HG03025 (cell line): ENCODE measurements around the gene SLC15A5.

ENCODE experiments used
- ATAC-seq: cut with Tn5 transposase; IDR thresholded peaks from one replicate; pipeline ENCODE4 v1.9.1; 2021; ENCODE audit warnings: mild to moderate bottlenecking, moderate library complexity; ENCODE audit not compliant: unreplicated experiment, low FRiP score

SLC15A5 gene

GRCh38 chr12:16266085-16266484, 11.4 kb downstream of the SLC15A5 start:
- no peak for ATAC-seq

DNA sequence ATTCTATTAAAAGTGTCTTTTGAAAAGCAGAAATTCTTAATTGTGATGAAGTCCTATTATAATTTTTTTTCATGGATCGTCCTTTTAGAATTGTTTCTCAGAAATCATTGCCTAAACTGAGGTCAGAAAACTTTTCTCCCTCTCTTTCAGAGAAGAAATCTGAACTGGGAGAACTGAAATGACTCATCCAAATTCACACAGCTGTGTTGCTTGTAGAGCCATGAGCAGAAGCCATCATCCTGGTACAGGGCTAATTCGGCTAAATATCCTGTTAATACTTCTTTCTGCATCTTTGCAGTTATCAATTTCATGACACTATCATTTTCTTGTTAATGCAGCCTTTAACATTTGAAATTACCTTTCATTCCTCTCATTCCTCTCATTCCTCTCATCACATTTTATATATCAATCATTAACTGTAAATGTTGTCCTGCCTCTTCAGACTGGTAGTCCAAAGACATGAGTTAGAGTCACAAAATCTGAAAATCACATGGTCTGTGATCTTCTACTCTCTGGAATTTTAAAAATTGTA, 15.5 kb downstream of the SLC15A5 start:
- ATAC-seq = no peak

DNA sequence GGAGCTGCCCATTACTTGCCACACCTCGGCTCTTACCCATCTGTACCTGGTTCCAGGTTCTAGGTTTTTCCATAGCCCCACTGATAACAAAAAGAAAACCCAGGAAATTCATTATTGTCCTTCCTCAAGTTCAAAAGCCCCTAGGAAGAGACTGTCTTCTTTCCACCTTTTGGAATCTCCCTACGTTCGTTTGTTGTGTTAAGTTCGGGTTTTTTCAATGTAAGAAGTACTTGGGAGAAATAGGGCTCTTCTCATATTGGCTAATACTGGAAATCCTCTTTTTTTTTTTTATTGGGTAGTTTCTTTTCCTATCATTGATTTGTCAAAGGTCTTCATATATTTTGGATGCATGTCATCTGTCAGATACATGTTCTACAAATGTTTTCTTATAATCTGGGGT, 17.3 kb downstream of the SLC15A5 start:
- ATAC-seq = no peak

DNA sequence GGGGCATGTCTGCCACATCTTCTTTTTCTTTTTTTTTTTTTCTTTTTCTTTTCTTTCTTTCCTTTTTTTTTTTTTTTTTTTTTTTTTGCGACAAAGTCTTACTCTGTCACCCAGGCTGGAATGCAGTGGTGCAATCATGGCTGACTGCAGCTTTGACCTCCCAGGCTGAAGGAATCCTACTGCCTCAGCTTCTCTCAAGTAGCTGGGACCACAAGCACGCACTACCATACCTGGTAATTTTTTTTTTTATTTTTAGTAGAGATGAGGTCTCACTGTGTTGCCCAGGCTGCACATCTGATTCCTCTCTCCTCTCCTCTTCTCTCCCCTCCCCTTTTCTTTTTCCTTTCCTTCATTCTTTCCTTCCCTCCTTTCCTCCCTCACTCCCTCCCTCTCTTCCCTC, 18.5 kb downstream of the SLC15A5 start:
- ATAC-seq = no peak

DNA sequence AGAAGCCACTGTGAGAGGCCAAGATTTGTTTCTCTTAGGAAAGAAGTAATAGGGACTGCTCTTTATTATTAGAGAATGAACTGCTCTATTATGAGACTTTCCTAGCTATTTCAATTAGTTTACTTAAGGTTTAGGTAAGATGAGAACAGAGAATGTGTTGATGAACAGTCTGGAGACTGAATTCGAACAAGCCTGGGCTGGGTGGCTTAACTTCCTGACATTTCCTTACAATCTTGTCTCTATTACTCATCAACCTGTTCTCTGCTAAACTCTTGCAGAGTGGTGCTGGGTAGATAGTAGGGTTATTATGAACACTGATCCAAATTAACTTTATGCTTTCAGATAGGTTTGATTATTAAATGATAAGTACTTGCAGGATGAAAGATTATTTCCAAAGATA, 31.2 kb downstream of the SLC15A5 start:
- no peak for ATAC-seq

GRCh38 chr12:16245209-16245608, 32.3 kb downstream of the SLC15A5 start:
- ATAC-seq = no peak

DNA sequence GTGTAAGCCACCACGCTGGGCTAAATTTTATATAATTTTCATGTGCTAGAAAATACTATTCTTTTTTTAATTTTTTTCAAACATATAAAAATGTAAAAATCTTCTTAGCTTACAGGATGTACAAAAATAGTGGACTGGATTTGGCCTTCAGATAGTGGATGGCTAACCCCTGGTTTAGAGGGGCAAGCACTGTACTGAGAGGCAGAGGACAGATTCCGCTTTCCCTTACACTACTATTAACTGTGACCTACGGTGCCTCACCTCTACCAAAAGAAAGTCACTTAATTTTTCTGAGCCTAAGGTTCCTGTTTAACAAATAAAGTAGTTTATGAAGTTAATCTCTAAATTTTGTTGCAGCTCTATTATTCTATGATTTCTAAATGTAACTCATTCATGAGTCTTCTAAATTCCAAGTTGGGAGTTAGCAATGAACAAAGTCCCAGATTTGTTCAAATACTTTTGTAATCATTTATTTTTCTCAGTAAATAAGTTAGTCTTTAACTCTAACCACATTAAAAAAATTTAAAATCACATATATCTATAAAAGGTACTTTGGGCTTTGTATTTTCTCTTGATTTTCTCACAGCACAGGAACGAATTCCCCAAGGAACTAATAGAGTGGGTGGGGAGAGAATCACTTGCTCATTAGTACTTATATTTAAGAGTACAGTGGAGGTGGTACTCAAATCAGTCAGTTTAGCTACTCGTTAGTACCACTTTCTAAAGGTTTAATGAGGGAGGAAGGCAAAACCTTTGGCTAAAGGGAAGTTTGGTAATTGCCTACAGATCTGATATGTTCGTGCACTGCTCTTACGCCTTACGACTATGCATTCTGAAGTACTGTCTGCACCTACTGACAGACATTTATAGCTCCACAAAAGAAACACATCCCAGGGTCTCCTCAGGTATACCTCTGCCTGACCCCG, 33.7 kb downstream of the SLC15A5 start:
- ATAC-seq = no peak

GRCh38 chr12:16241346-16241745, 36.1 kb downstream of the SLC15A5 start:
- no peak for ATAC-seq

DNA sequence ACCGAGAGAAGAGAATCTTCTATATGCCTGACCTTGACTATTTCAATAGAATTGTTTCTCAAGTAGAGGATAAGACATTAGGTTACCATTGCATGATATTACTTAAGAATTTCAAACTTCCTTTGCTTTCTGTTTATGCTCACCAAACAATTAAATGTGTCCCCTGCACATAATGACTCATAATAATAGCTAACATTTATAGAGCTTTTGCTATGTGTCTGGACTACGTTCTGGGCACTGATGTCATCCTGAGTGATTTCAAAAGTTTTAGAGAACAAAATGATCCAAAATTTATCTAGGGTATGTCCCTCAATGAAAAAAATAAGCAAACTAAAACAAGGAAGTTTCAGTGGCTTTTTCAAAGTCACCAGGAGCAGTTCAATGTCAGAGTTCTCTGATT, 38.8 kb downstream of the SLC15A5 start:
- no peak for ATAC-seq

- no peak for ATAC-seq
These were observed 47.8 kb downstream of the SLC15A5 start for GRCh38 chr12:16229676-16230075.

DNA sequence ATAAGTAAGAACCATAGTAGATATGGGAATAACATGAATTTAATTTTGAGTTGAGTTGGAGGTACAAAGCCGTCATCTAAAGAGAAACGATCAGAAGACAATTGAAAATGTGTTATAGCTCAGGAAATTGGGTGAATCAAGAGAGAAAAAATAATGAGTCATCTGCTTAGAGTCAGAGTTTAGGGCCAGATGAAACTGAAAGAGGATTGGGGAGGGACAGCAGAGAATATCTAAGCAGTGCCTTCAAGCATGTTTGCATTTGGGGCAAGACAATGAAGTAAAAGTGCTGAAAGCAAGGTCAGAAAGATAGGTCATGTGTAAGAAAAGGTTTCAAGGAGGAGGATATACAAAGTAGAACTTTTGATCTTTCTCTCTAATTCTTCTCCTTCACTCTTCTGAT, 49.4 kb downstream of the SLC15A5 start:
- no peak for ATAC-seq

GRCh38 chr12:16225692-16226091, 51.8 kb downstream of the SLC15A5 start:
- ATAC-seq = no peak

DNA sequence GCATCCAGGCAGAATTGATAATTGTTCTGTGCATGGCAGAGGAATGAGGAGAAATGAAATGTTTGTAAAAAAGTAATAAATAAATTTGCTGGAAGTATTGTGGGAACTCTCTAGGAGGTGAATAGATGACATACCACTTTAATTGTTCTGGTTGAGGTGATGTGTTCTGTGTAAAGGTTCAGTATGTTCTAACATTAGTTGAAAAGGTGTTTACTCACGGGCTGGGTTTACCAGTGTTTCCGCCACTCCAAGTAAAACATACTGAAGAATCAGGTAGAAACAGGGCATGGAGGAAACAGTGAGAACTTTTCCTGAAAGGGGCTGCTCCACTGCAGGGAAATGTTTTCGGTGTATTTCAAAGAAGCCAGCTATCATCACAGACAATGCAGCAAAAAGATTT, 53.3 kb downstream of the SLC15A5 start:
- ATAC-seq = no peak

- ATAC-seq = no peak
These were observed 55.7 kb downstream of the SLC15A5 start for GRCh38 chr12:16221776-16222175.

DNA sequence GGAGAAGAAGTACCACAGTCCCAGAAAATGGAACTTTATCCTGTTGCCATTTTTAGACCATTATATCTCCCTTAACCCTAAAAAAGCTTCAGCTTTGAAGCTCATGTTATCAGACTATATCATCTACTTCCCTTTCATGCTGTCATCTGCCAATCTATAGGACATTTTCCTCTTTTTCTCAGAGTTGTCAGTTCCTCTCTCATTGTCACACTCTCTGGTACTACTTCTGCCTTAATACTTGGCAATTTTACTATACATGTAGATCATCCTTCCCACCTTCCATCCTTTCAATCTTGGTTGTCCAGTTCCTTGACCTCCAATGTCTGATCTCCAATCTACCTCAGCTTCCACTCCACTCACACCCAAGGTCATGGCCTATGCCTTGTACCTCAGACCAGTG, 57.4 kb downstream of the SLC15A5 start:
- no peak for ATAC-seq

GRCh38 chr12:16218934-16219751, 58.3 kb downstream of the SLC15A5 start:
- no peak for ATAC-seq

GRCh38 chr12:16218234-16218633, 59.3 kb downstream of the SLC15A5 start:
- no peak for ATAC-seq

- ATAC-seq = no peak
These were observed 65.8 kb downstream of the SLC15A5 start for GRCh38 chr12:16211731-16212130.

DNA sequence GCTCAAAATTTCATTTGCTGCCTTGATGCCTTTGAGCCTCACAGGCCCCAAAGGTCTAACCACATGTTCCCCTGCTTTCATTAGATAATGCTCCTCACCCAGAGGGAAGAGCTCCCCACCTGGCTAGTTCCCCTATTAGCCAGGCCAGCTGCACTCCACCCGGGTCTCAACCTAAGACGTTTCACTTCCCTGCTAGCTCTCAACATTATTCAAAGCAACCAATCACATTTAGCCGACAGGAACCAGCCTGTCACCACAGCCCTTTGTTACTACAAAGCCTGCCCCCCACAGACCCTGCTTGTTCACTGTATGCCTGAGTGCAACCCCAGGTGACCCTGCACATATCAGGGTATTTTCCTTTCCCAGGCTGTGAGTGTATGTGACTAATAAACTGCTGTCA, 78.6 kb downstream of the SLC15A5 start:
- peak; percentile 87 for ATAC-seq

DNA sequence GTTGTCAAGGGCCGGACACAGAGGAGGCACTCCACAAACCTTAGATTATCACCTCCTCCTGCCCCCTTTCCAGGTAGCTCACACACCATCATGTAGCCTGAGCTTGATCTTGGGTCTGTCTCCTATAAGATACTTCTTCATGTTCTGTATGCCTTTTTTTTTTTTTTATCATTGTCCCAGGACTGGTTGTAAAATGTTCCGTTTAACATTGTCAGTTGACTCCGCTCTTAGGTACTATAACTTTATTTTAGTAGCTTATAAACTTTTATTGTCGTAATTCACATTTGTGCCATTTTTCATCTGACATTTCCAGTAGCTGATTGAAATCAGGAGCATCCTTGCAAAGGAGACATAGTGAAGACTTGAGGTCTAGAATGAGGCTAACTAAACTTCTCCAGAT, 79.9 kb downstream of the SLC15A5 start:
- ATAC-seq = no peak

DNA sequence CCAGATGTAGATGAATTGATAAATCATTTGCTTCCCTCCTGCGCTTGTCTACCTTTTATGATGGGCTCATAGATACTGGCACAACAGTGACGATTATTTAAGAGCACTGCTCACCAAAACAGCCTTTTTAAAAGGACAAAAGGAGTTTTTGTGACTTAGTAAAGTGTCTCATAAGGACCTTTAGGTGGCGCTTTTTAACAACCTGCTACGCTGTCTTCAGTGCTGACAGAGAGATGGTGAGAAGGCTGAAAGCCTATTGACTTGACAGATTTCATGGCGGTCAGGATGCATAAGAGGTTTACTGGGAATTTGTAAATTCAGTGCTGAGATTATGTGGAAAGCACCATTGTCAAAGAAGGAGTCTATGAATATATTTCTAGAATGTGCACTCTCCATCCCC, 87.6 kb downstream of the SLC15A5 start:
- ATAC-seq = no peak
